Effector memory CD4-positive, alpha-beta T cell (primary cell): ENCODE data around the gene NPEPPS.
"Not testable (repeated sequence)": the region's sequence is repeated elsewhere in the genome, so short reads cannot be mapped to it uniquely, and the experiment has no call there.

Source experiments
- DNase-seq, 3 donors: peaks; one replicate each; pipeline ENCODE4 v3.0.0-alpha.2; 2020
- H3K27ac ChIP-seq: 2 replicates; pipeline ENCODE4 v1.7.0; 2013; ENCODE audit warnings: mild to moderate bottlenecking, low read length, moderate library complexity; ENCODE audit not compliant: insufficient read depth, poor library complexity, severe bottlenecking
- H3K27me3 ChIP-seq: replicated peaks from 2 replicates; pipeline ENCODE4 v1.7.0; 2013; ENCODE audit warnings: mild to moderate bottlenecking, low read length; ENCODE audit not compliant: insufficient read depth, control insufficient read depth, poor library complexity, severe bottlenecking
- H3K36me3 ChIP-seq: 2 replicates; pipeline ENCODE4 v1.7.0; 2013; ENCODE audit warnings: mild to moderate bottlenecking, low read length, moderate library complexity; ENCODE audit not compliant: control insufficient read depth, insufficient read depth
- H3K4me1 ChIP-seq: 2 replicates; pipeline ENCODE4 v1.7.0; 2013; ENCODE audit warnings: low read length, mild to moderate bottlenecking; ENCODE audit not compliant: control insufficient read depth, insufficient read depth, poor library complexity, severe bottlenecking
- H3K4me3 ChIP-seq: 2 replicates; pipeline ENCODE4 v1.7.0; 2013; ENCODE audit warnings: low read length, low read depth, mild to moderate bottlenecking; ENCODE audit not compliant: insufficient read depth, poor library complexity, severe bottlenecking
- H3K9me3 ChIP-seq: 2 replicates; pipeline ENCODE4 v1.7.0; 2013; ENCODE audit warnings: mild to moderate bottlenecking, low read length, moderate library complexity; ENCODE audit not compliant: control insufficient read depth

The NPEPPS gene

GRCh38 chr17:47519365-47519764 lies 11.5 kb upstream of the NPEPPS start:
- not testable (repeated sequence) for H3K27me3 ChIP-seq, H3K36me3 ChIP-seq, H3K4me1 ChIP-seq, H3K9me3 ChIP-seq, H3K4me3 ChIP-seq, H3K27ac ChIP-seq, DNase-seq

GRCh38 chr17:47520279-47520678 lies 10.6 kb upstream of the NPEPPS start:
- H3K4me3 ChIP-seq, H3K36me3 ChIP-seq, DNase-seq, H3K4me1 ChIP-seq, H3K27ac ChIP-seq, H3K27me3 ChIP-seq, H3K9me3 ChIP-seq: not testable (repeated sequence)

GRCh38 chr17:47521434-47521833 lies 9.5 kb upstream of the NPEPPS start:
- H3K4me3 ChIP-seq, H3K9me3 ChIP-seq: not testable (repeated sequence)

DNA sequence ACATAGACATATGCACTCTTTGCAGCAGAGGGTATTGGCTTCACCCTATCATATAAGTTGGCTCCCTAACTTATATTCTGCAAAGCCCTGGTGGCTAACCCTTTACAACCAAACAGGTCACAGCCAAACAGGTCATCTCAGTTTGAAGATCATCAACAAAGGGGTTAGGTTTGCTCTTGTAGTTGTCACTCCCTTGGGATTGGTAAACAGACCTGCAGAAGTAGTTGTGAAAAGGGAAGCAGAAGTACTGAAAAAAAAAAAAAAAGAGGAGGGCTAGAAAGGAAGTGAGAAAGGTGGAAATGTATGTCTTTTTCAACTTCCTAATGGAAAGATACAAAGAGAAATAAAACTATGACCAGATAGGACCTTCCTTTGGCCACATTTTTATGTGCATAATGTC lies 8.6 kb upstream of the NPEPPS start:
- H3K27me3 ChIP-seq, H3K4me1 ChIP-seq, H3K9me3 ChIP-seq, H3K4me3 ChIP-seq, H3K36me3 ChIP-seq, DNase-seq, H3K27ac ChIP-seq: not testable (repeated sequence)

More at GRCh38 chr17:47521434-47521833, 9.5 kb upstream of the NPEPPS start:
- not testable (repeated sequence) for DNase-seq, H3K36me3 ChIP-seq, H3K4me1 ChIP-seq, H3K27ac ChIP-seq, H3K27me3 ChIP-seq

GRCh38 chr17:47531233-47531820 lies 419 bp downstream of the NPEPPS start:
- H3K4me1 ChIP-seq, H3K36me3 ChIP-seq, H3K27me3 ChIP-seq, H3K9me3 ChIP-seq: not testable (repeated sequence)
- peak in 2 of 3 donors; percentile 1 to 4 for DNase-seq
- Histone ChIP-seq H3K27ac (peak overlapping the region; percentile 55), H3K4me3 (peak overlapping the region; percentile 56)

DNA sequence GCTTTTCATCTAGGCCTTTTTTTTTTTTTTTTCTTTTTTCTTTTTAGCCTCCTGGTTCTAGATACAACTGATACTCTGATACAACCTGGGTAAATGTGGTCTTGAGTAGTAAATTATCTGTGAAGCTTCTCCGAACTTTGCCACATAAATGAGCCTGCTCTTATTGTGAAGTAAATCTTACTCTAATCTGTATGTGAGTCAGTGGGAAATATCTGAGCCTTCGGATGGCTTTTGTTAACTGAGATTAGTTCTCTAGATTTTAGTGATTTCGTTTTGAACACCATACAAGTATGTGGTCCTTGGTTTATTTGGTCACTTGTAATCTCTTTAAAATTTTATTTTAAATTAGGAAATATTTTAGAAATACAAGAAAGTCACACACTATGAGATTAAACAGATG lies 8.2 kb downstream of the NPEPPS start:
- H3K27ac ChIP-seq, H3K4me1 ChIP-seq, DNase-seq, H3K27me3 ChIP-seq, H3K36me3 ChIP-seq, H3K4me3 ChIP-seq, H3K9me3 ChIP-seq: not testable (repeated sequence)

DNA sequence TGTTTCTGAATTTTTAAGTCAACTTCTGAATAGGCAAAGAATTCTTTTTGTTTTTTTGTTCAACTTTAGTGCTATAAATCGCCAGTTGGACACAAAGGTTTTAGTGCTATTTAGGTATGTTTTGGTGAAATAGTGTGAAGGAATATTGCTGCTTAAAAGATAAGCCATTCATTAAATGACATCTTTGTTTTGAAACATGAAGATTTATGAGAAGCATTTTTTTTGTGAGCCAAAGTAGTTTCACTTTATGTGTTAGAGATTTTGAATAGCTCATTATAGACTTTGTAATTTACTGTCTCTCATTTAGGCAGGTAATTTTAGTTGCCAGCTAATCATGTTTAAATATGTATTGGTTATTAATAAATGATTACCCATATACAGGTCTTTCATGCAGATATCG lies 10.8 kb downstream of the NPEPPS start:
- H3K27me3 ChIP-seq, DNase-seq, H3K27ac ChIP-seq, H3K36me3 ChIP-seq, H3K4me1 ChIP-seq, H3K4me3 ChIP-seq, H3K9me3 ChIP-seq: not testable (repeated sequence)

GRCh38 chr17:47544327-47544726 lies 13.4 kb downstream of the NPEPPS start:
- H3K9me3 ChIP-seq, H3K4me1 ChIP-seq, DNase-seq, H3K36me3 ChIP-seq, H3K27me3 ChIP-seq, H3K27ac ChIP-seq, H3K4me3 ChIP-seq: not testable (repeated sequence)

- not testable (repeated sequence) for DNase-seq, H3K36me3 ChIP-seq, H3K4me3 ChIP-seq, H3K27me3 ChIP-seq, H3K4me1 ChIP-seq, H3K27ac ChIP-seq, H3K9me3 ChIP-seq
Observed at GRCh38 chr17:47554733-47555132, 23.8 kb downstream of the NPEPPS start.

- not testable (repeated sequence) for H3K4me3 ChIP-seq, H3K9me3 ChIP-seq, H3K4me1 ChIP-seq, H3K36me3 ChIP-seq, H3K27ac ChIP-seq, DNase-seq, H3K27me3 ChIP-seq
Observed at GRCh38 chr17:47556108-47556507, 25.2 kb downstream of the NPEPPS start.
